ENCODE data around the gene LRRC38. TPM values are rescaled to one million over a fixed set of nuclear protein-coding genes. Genes with fewer than 3 reads are reported as not detected.

Gene LRRC38
- total and polyA plus RNA-seq, 2 donors (not counting 1 experiment from before 2014, with no cell fraction given) = not detected

GRCh38 chr1:13513063-13513894 is 524 bp downstream of the LRRC38 start:
- DNase-seq (ENCODE audit: low read depth in 2 of 2) = no peak
- Histone ChIP-seq H3K9ac (ENCODE audit: insufficient read depth, low read length) (no peak overlapping the region), H3K4me2 (ENCODE audit: extremely low read depth, insufficient read depth, low read length) (no peak overlapping the region), H3K4me1 (ENCODE audit: control insufficient read depth, extremely low read depth, insufficient read depth, low read length) (no peaks in the 10 kb centered on the region), H4K20me1 (ENCODE audit: control insufficient read depth, extremely low read depth, insufficient read depth, low read length) (peaks cover 2% of the 10 kb centered on the region), H2AFZ (ENCODE audit: low read length) (no peak overlapping the region), H3K27ac (ENCODE audit: insufficient read depth, low read length) (no peak overlapping the region), H3K9me3 (ENCODE audit: control insufficient read depth, insufficient read depth, low read depth, low read length) (no peaks in the 10 kb centered on the region), H3K27me3 (ENCODE audit: control insufficient read depth, insufficient read depth, low read length) (no peaks in the 10 kb centered on the region), H3K4me3 (replicated peaks in 1 of 4; ENCODE audit: control extremely low read depth in 1 of 4, insufficient read depth in 1 of 4, low read depth in 3 of 4, low read length in 4 of 4) (no peak overlapping the region), H3K79me2 (ENCODE audit: control insufficient read depth, insufficient read depth, low read length) (no peaks in the 10 kb centered on the region), H3K36me3 (ENCODE audit: control insufficient read depth, insufficient read depth, low read length) (no peaks in the 10 kb centered on the region)
- no peak for TF ChIP-seq EZH2 (IDR thresholded peaks at IDR 0.05; ENCODE audit: low read length, missing control alignments)
- no peak for TF ChIP-seq CTCF (conservative IDR thresholded peaks at IDR 0.05 in 1 of 2, IDR thresholded peaks at IDR 0.05 in 1 of 2; ENCODE audit: low read depth in 1 of 2, low read length in 2 of 2)

DNA sequence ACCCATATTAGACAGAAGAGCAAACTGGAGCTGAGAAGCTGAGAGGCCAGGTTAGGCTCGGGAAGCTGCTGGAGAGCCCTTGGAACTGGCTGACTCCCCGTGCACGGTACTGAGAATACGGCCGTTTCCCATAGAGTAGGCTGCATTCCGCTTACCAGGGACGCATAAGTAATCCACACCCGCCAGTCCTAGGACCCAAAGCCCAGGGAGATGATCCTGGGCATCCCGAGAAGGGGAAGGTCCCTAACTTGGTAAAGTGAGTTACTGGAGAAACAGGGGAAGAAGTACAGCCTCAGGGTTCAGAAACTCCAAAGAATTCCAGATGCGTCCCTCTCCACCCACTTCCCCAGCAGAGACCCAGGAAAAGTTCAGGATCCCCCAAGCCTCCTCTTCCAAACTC is 1.3 kb downstream of the LRRC38 start:
- Histone ChIP-seq H2AFZ (ENCODE audit: low read length) (no peak overlapping the region), H3K27me3 (ENCODE audit: control insufficient read depth, insufficient read depth, low read length) (no peaks in the 10 kb centered on the region), H3K9me3 (ENCODE audit: control insufficient read depth, insufficient read depth, low read depth, low read length) (no peaks in the 10 kb centered on the region), H3K27ac (ENCODE audit: insufficient read depth, low read length) (no peak overlapping the region), H3K36me3 (ENCODE audit: control insufficient read depth, insufficient read depth, low read length) (no peaks in the 10 kb centered on the region), H3K4me1 (ENCODE audit: control insufficient read depth, extremely low read depth, insufficient read depth, low read length) (no peaks in the 10 kb centered on the region), H3K4me3 (replicated peaks in 1 of 4; ENCODE audit: control extremely low read depth in 1 of 4, insufficient read depth in 1 of 4, low read depth in 3 of 4, low read length in 4 of 4) (no peak overlapping the region), H4K20me1 (ENCODE audit: control insufficient read depth, extremely low read depth, insufficient read depth, low read length) (peaks cover 2% of the 10 kb centered on the region), H3K4me2 (ENCODE audit: extremely low read depth, insufficient read depth, low read length) (no peak overlapping the region), H3K9ac (ENCODE audit: insufficient read depth, low read length) (no peak overlapping the region), H3K79me2 (ENCODE audit: control insufficient read depth, insufficient read depth, low read length) (no peaks in the 10 kb centered on the region)
- DNase-seq (ENCODE audit: low read depth in 2 of 2) = no peak
- TF ChIP-seq EZH2 (IDR thresholded peaks at IDR 0.05; ENCODE audit: low read length, missing control alignments) (no peak), CTCF (conservative IDR thresholded peaks at IDR 0.05 in 1 of 2, IDR thresholded peaks at IDR 0.05 in 1 of 2; ENCODE audit: low read depth in 1 of 2, low read length in 2 of 2) (no peak)

GRCh38 chr1:13510499-13510898 is 3.3 kb downstream of the LRRC38 start:
- H3K9ac ChIP-seq (ENCODE audit: insufficient read depth, low read length) = no peak overlapping the region
- TF ChIP-seq EZH2 (IDR thresholded peaks at IDR 0.05; ENCODE audit: low read length, missing control alignments) = no peak
- TF ChIP-seq CTCF (conservative IDR thresholded peaks at IDR 0.05 in 1 of 2, IDR thresholded peaks at IDR 0.05 in 1 of 2; ENCODE audit: low read depth in 1 of 2, low read length in 2 of 2) = no peak
- no peak overlapping the region for H2AFZ ChIP-seq (ENCODE audit: low read length)
- no peak overlapping the region for H3K27ac ChIP-seq (ENCODE audit: insufficient read depth, low read length)
- H3K27me3 ChIP-seq (ENCODE audit: control insufficient read depth, insufficient read depth, low read length) = no peaks in the 10 kb centered on the region
- no peak overlapping the region for H3K4me3 ChIP-seq (replicated peaks in 1 of 4; ENCODE audit: control extremely low read depth in 1 of 4, insufficient read depth in 1 of 4, low read depth in 3 of 4, low read length in 4 of 4)
- H3K9me3 ChIP-seq (ENCODE audit: control insufficient read depth, insufficient read depth, low read depth, low read length) = no peaks in the 10 kb centered on the region
- DNase-seq (ENCODE audit: low read depth in 2 of 2) = no peak
- H3K36me3 ChIP-seq (ENCODE audit: control insufficient read depth, insufficient read depth, low read length) = no peaks in the 10 kb centered on the region
- H3K4me2 ChIP-seq (ENCODE audit: extremely low read depth, insufficient read depth, low read length) = no peak overlapping the region
- H3K79me2 ChIP-seq (ENCODE audit: control insufficient read depth, insufficient read depth, low read length) = no peaks in the 10 kb centered on the region
- no peaks in the 10 kb centered on the region for H3K4me1 ChIP-seq (ENCODE audit: control insufficient read depth, extremely low read depth, insufficient read depth, low read length)
- peaks cover 2% of the 10 kb centered on the region for H4K20me1 ChIP-seq (ENCODE audit: control insufficient read depth, extremely low read depth, insufficient read depth, low read length)
